OCI-LY3 (cell line): ENCODE data around the gene EXD3.

ENCODE experiments used
- EZH2phosphoT487 ChIP-seq: fragments of 200-600 bp; shearing (Covaris generic); IDR thresholded peaks from 2 replicates; pipeline ENCODE4 v1.6.1; 2018; ENCODE audit warnings: antibody characterized with exemption, mixed run types, low read depth
- TF ChIP-seq, protein P1 (sequence below): fragments of 200-600, 300-600 bp; sonication (generic); IDR thresholded peaks from 2 replicates; pipeline ENCODE4 v1.5.1; 2014; ENCODE audit warnings: antibody characterized with exemption, low read length, low read depth

DNA sequence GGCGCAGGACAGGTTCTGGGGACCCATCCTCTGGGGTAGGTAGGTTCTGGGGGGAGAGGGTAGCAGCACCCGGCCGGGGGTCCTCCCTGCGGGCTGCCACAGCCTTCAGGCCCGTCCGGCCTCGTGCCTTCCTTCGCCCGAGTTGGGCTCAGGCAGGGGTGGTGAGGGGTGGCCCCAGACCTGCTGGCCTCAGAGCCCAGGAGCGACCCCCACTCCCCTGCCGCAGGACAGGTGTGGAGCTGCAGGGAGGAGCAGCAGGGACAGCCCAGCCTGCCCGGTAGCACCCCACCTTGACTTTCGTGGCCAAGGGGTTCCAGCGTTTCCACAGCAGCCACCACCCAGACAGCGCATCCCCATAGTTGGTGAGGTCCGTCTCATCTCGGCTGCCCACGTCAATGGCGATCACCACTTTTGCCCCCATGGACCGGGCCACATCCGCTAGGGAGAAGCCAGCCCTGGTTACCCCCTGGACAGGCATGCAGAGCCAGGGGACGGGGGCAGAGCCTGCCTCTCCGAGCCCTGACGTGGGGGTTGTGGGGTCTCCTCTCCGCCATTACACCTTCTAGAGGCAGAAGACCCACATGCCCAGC, 39.5 kb upstream of the EXD3 start:
- TF ChIP-seq, protein P1, sequence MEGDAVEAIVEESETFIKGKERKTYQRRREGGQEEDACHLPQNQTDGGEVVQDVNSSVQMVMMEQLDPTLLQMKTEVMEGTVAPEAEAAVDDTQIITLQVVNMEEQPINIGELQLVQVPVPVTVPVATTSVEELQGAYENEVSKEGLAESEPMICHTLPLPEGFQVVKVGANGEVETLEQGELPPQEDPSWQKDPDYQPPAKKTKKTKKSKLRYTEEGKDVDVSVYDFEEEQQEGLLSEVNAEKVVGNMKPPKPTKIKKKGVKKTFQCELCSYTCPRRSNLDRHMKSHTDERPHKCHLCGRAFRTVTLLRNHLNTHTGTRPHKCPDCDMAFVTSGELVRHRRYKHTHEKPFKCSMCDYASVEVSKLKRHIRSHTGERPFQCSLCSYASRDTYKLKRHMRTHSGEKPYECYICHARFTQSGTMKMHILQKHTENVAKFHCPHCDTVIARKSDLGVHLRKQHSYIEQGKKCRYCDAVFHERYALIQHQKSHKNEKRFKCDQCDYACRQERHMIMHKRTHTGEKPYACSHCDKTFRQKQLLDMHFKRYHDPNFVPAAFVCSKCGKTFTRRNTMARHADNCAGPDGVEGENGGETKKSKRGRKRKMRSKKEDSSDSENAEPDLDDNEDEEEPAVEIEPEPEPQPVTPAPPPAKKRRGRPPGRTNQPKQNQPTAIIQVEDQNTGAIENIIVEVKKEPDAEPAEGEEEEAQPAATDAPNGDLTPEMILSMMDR, result no peak
- TF ChIP-seq EZH2phosphoT487, result no peak
